H1 (cell line): ENCODE results near the gene AGRN. TPM values are rescaled to one million over a fixed set of nuclear protein-coding genes. Genes with fewer than 3 reads are reported as not detected.

Source experiments
- CBX5 ChIP-seq: fragments of 300-800, 300-1000 bp; sonication (generic); IDR thresholded peaks from 2 replicates; pipeline ENCODE4 v1.7.1; 2016; ENCODE audit warnings: antibody characterized with exemption, low read length, low read depth
- CTBP2 ChIP-seq: IDR thresholded peaks from 2 replicates; pipeline ENCODE4 v1.7.0; 2011; ENCODE audit warnings: borderline replicate concordance, mild to moderate bottlenecking, moderate library complexity, mixed read lengths, low read length; ENCODE audit not compliant: insufficient read depth, insufficient read length
- EP300 ChIP-seq, 2 experiments: IDR thresholded peaks; 1 replicate in 1 of 2; 2 replicates in 1 of 2; pipeline ENCODE4 v1.6.1; 2011 to 2012; ENCODE audit warnings: low read depth in 2 of 2, low read length in 2 of 2, mild to moderate bottlenecking in 2 of 2, borderline replicate concordance in 1 of 2, inconsistent platforms in 1 of 2, moderate library complexity in 1 of 2
- PHF8 ChIP-seq: fragments of 200-600 bp; sonication (generic); conservative IDR thresholded peaks from 2 replicates; pipeline ENCODE4 v1.7.1; 2012; ENCODE audit warnings: low read depth, mild to moderate bottlenecking, inconsistent platforms, low read length, moderate library complexity
- RBBP5 ChIP-seq: IDR thresholded peaks from 2 replicates; pipeline ENCODE4 v1.7.1; 2012; ENCODE audit warnings: low read depth, mild to moderate bottlenecking, inconsistent platforms, low read length, moderate library complexity, borderline replicate concordance
- SAP30 ChIP-seq: fragments of 300-600 bp; sonication (generic); IDR thresholded peaks from 2 replicates; pipeline ENCODE4 v1.7.1; 2012; ENCODE audit warnings: low read length, moderate library complexity, mild to moderate bottlenecking, inconsistent platforms; ENCODE audit not compliant: insufficient read depth, insufficient replicate concordance
- SP1 ChIP-seq: IDR thresholded peaks from 2 replicates; pipeline ENCODE4 v1.6.1; 2011; ENCODE audit warnings: low read depth, low read length
- TEAD4 ChIP-seq: IDR thresholded peaks from 2 replicates; pipeline ENCODE4 v1.6.1; 2012; ENCODE audit warnings: low read depth, low read length, inconsistent platforms, mixed read lengths
- polyA plus RNA-seq, 7 experiments: library from polyadenylated mRNA; depleted of rRNA in 3 of 7; stranded (reverse) in 5 of 7; unstranded in 2 of 7; fragments of >200 nt in 5 of 7; fragments of 200-250 nt in 2 of 7; gene quantifications; 1 replicate in 5 of 7; 2 replicates in 1 of 7; 4 replicates in 1 of 7; pipeline versions ENCODE4 v1.2.1 to v1.2.3, GENCODE V29; 2011 to 2013; ENCODE audit warnings: missing spikeins in 2 of 7, mixed read lengths in 2 of 7
- total RNA-seq: library from RNA; stranded (reverse); fragmentation: NEBNext Ultra II Directional; extraction: Animal tissue kit (Norgen Biotek cat#: 25700); gene quantifications from 2 replicates; pipeline ENCODE4 v1.2.1, GENCODE V29; 2021

AGRN gene
- total and polyA plus RNA-seq, 2 of the 8 experiments (the other 6 are each of a cell fraction or from before 2014, with no cell fraction given): 52.3 to 155 TPM

DNA sequence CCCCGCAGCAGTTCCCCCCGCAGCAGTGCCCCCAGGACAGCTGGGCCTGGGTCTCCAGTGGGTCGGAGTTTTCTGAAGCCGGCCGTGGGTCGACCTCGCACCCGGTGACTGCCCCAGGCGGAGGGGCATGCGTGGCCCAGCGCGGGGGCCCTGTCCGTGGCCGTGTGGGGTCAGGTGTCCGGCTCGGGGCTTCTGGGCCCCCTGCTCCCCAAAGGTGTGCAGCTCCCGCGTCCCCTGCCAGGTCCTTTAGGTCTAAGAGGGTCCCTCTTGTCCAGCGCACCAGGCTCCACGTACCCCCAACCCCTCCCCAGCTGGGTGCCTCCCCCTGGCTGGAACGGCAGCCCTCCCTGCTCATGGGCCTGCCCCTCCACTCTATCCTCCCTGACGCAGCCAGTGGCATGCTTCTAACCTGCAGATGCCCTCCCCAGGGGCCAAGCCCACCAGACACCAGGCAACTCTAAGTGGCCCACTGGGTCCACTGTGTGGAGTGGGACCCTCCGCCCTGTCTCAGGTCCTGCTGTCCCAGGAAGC is 14.1 kb upstream of the AGRN start (continued):
- no peak for TF ChIP-seq RBBP5
- no peak for TF ChIP-seq EP300 (IDR thresholded peaks at IDR 0.05; ENCODE audit: borderline replicate concordance in 1 of 2, low read depth in 2 of 2, low read length in 2 of 2)
- TF ChIP-seq CBX5: no peak
- TF ChIP-seq SAP30: no peak
- no peak for TF ChIP-seq CTBP2
- no peak for TF ChIP-seq SP1
- no peak for TF ChIP-seq PHF8
- TF ChIP-seq TEAD4: no peak
- TF ChIP-seq, all 59 proteins: peak for 0
